Transverse colon (tissue), 4 donors: ENCODE measurements around the gene WWOX. TPM values are rescaled to one million over a fixed set of nuclear protein-coding genes. Genes with fewer than 3 reads are reported as not detected.

ENCODE experiments used
- DNase-seq: peaks from one replicate; pipeline ENCODE4 v3.0.0-alpha.2; 2019
- H3K27ac ChIP-seq, 4 donors: fragments of 200-600 bp; sonication (generic); 2 replicates each; pipeline ENCODE4 v1.5.1; 2016 to 2018; ENCODE audit warnings: inconsistent platforms in 4 of 4
- H3K27me3 ChIP-seq: fragments of 200-600 bp; sonication (generic); 2 replicates; pipeline ENCODE4 v1.5.1; 2017; ENCODE audit warnings: inconsistent platforms
- H3K36me3 ChIP-seq, 4 donors: fragments of 200-600 bp; sonication (generic); 2 replicates each; pipeline ENCODE4 v1.5.1; 2017 to 2019; ENCODE audit warnings: inconsistent platforms in 4 of 4
- H3K4me1 ChIP-seq, 4 donors: fragments of 200-600 bp; sonication (generic); 2 replicates each; pipeline ENCODE4 v1.5.1; 2017 to 2020; ENCODE audit warnings: inconsistent platforms in 4 of 4
- H3K4me3 ChIP-seq, 4 donors: fragments of 200-600 bp; sonication (generic); 1 replicate in 1 of 4; 2 replicates in 3 of 4; pipeline versions ENCODE4 v1.5.1 to v1.6.1; 2017 to 2019; ENCODE audit warnings: inconsistent platforms in 4 of 4
- H3K9me3 ChIP-seq, 2 donors: fragments of 200-600 bp; sonication (generic); 2 replicates each; pipeline ENCODE4 v1.5.1; 2017 to 2019; ENCODE audit warnings: inconsistent platforms in 2 of 2
- CTCF ChIP-seq, 5 experiments: fragments of 200-600 bp in 3 of 5; fragments of 450-650 bp in 2 of 5; sonication (generic) in 3 of 5; IDR thresholded peaks; 1 replicate in 2 of 5; 2 replicates in 3 of 5; pipeline ENCODE4 v1.5.1; 2016 to 2017; ENCODE audit warnings: antibody characterized with exemption in 5 of 5, inconsistent platforms in 3 of 5, mild to moderate bottlenecking in 2 of 5, moderate library complexity in 1 of 5
- EP300 ChIP-seq: sonication (generic); formaldehyde crosslinking; IDR thresholded peaks from one replicate; pipeline ENCODE4 v1.6.1; 2017; ENCODE audit warnings: antibody characterized with exemption, low read depth
- POLR2A ChIP-seq: fragments of 450-650 bp; IDR thresholded peaks from one replicate; pipeline ENCODE4 v1.6.1; 2016; ENCODE audit warnings: antibody characterized with exemption, mild to moderate bottlenecking, moderate library complexity
- POLR2AphosphoS5 ChIP-seq, 3 donors: sonication (generic); formaldehyde crosslinking; IDR thresholded peaks; one replicate each; pipeline ENCODE4 v1.6.1; 2016; ENCODE audit warnings: antibody characterized with exemption in 3 of 3
- WGBS, 2 donors: methylation state at CpG; one replicate each; pipeline ENCODE4 v1.1.5; 2018; ENCODE audit warnings: low coverage in 1 of 2; 5-methylcytosine and 5-hydroxymethylcytosine counted together
- in situ Hi-C, 4 donors: fragments of 200-750 bp; cut with MboI; loops; one replicate each; pipeline versions ENCODE4 v1.15.0 to v1.15.1; 2017; ENCODE audit warnings: low sequenced_read_pairs in 3 of 4, low pct_ligation_motif_present in 1 of 4, low pct_unique_long_range_greater_than_20kb in 1 of 4
- intact Hi-C: fragments of 100-400 bp; cut with DNase I; formaldehyde crosslinking; loops from one replicate; pipeline ENCODE4 v1.15.1; 2023; ENCODE audit warnings: low total_unique reads
- total RNA-seq, 4 donors: library from RNA; depleted of rRNA; stranded (reverse); fragments of >200 nt; gene quantifications; one replicate each; pipeline ENCODE4 v1.1.0, GENCODE V29; 2016

The WWOX gene
- total RNA-seq, 4 donors from 2014 or later = 11.2 to 53.8 (median 24.8) TPM

DNA sequence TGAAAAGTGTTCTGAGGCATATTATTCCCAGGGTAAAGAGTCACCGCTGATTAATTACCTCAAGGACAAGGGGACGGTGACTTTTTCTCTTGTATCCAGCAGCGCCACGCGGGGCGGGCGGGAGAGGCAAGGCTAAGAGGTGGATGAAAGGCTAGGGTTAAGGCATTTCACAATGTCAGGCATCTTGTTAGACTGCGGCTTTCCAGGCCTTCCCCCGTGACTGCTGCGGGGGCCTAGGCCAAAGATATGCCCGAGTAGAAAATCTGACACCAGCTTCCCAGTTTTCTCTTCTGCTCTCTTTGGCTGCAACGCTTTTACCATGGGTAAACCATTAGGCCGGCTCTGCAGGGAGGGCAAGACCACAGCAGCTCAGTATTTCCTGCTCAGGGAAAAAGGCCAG is 802.9 kb downstream of the WWOX start:
- no peaks in the 10 kb centered on the region for H3K27me3 ChIP-seq
- no peak overlapping the region for H3K27ac ChIP-seq
- peaks cover 0 to 6% (median 0%) of the 10 kb centered on the region in 4 donors for H3K4me1 ChIP-seq
- no peaks in the 10 kb centered on the region for H3K36me3 ChIP-seq
- intact Hi-C loops = no loop called here
- no peaks in the 10 kb centered on the region for H3K9me3 ChIP-seq
- in situ Hi-C loops = no loop called here
- 92 to 93% methylated on average over 8 to 13 of the region's 13 CpGs for WGBS, 2 donors
- no peak overlapping the region for H3K4me3 ChIP-seq
- TF ChIP-seq POLR2A (no peak), EP300 (no peak), POLR2AphosphoS5 (IDR thresholded peaks at IDR 0.05) (no peak), CTCF (IDR thresholded peaks at IDR 0.05) (no peak)
- no peak for DNase-seq

- no peaks in the 10 kb centered on the region for H3K36me3 ChIP-seq
- no peak for DNase-seq
- H3K4me3 ChIP-seq = no peak overlapping the region
- no peaks in the 10 kb centered on the region for H3K27me3 ChIP-seq
- intact Hi-C loops = no loop called here
- no peak overlapping the region for H3K27ac ChIP-seq
- 67 to 81% methylated on average over 2 to 4 of the region's 4 CpGs for WGBS, 2 donors
- H3K9me3 ChIP-seq = no peaks in the 10 kb centered on the region
- in situ Hi-C loops = no loop called here
- TF ChIP-seq EP300 = no peak
- no peak for TF ChIP-seq POLR2AphosphoS5 (IDR thresholded peaks at IDR 0.05)
- no peak for TF ChIP-seq CTCF (IDR thresholded peaks at IDR 0.05)
- TF ChIP-seq POLR2A = no peak
- H3K4me1 ChIP-seq = peaks cover 0 to 6% (median 0%) of the 10 kb centered on the region in 4 donors
These were observed 803.8 kb downstream of the WWOX start for GRCh38 chr16:78903237-78903636.

- no peak overlapping the region for H3K27ac ChIP-seq
- intact Hi-C loops = no loop called here
- TF ChIP-seq POLR2A (no peak), CTCF (IDR thresholded peaks at IDR 0.05) (no peak), EP300 (no peak), POLR2AphosphoS5 (IDR thresholded peaks at IDR 0.05) (no peak)
- no peaks in the 10 kb centered on the region for H3K27me3 ChIP-seq
- WGBS, 2 donors = 86 to 100% methylated on average over 2 to 4 of the region's 4 CpGs
- DNase-seq = no peak
- in situ Hi-C loops = no loop called here
- no peak overlapping the region for H3K4me3 ChIP-seq
- H3K36me3 ChIP-seq = no peaks in the 10 kb centered on the region
- H3K4me1 ChIP-seq = peaks cover 0 to 6% (median 0%) of the 10 kb centered on the region in 4 donors
- no peaks in the 10 kb centered on the region for H3K9me3 ChIP-seq
These were observed 804.4 kb downstream of the WWOX start for GRCh38 chr16:78903843-78904242.

GRCh38 chr16:78906135-78906534 is 806.7 kb downstream of the WWOX start:
- intact Hi-C loops (no loop called here), in situ Hi-C loops (no loop called here)
- no peak for TF ChIP-seq POLR2A
- no peak overlapping the region for H3K4me3 ChIP-seq
- no peak for DNase-seq
- 76% methylated on average over 3 of the region's 3 CpGs; no CpG with 5 or more reads in 1 of the 2 donors for WGBS, 2 donors
- H3K9me3 ChIP-seq = no peaks in the 10 kb centered on the region
- no peaks in the 10 kb centered on the region for H3K4me1 ChIP-seq
- no peaks in the 10 kb centered on the region for H3K27me3 ChIP-seq
- H3K36me3 ChIP-seq = no peaks in the 10 kb centered on the region
- no peak overlapping the region for H3K27ac ChIP-seq

DNA sequence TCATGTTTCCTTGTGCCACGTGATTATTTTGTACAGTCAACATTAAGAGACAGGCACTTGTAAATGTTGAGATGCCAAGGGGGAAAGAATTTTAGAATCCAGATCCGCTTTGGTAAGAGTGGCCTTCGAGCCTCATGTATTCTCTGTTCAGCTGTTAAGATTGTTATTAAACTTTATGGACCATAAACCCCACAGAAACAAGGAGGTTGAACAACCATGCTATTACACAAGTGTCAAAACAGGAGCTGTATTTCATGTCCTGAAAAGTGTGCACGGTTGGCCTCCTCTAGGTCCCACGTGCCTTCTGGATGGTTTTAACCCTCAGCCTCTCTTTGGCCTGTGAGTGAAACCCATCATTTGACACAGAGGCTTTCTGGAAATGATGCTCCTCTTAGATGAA is 809.8 kb downstream of the WWOX start:
- intact Hi-C loops (no loop called here), in situ Hi-C loops (no loop called here)
- Histone ChIP-seq H3K27ac (no peak overlapping the region), H3K36me3 (no peaks in the 10 kb centered on the region), H3K9me3 (no peaks in the 10 kb centered on the region), H3K4me1 (no peaks in the 10 kb centered on the region), H3K4me3 (no peak overlapping the region), H3K27me3 (no peaks in the 10 kb centered on the region)
- no peak for DNase-seq
- no peak for TF ChIP-seq EP300
- no peak for TF ChIP-seq CTCF (IDR thresholded peaks at IDR 0.05)
- TF ChIP-seq POLR2A = no peak
- TF ChIP-seq POLR2AphosphoS5 (IDR thresholded peaks at IDR 0.05) = no peak
- 36 to 46% methylated on average over 5 of the region's 5 CpGs for WGBS, 2 donors
